Measurements from ENCODE around the gene CNTNAP4.

CNTNAP4 gene

GRCh38 chr16:76309639-76310335, 32.6 kb downstream of the CNTNAP4 start:
- no peak for DNase-seq

DNA sequence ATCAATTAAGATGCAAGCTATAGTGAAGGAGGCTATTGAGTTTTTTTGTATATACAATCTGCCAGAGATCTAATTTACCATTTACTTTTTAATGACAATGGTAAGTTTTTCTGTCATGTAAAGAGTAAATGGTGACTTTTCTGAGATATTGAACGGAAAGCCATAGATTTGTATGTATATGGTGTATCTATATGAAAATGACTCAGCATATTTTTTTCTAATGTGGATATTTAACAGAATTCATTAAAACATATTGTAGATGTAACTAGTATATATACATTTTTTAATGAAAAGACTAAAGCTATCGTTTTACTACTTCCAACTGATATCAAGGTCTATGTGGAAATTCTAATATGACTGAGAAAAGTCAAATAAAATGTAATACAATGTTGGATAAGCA, 34.1 kb downstream of the CNTNAP4 start:
- no peak for DNase-seq

- no peak for DNase-seq
Measured at GRCh38 chr16:76318565-76318964, 41.4 kb downstream of the CNTNAP4 start.

GRCh38 chr16:76329106-76329505, 51.9 kb downstream of the CNTNAP4 start:
- no peak for DNase-seq

DNA sequence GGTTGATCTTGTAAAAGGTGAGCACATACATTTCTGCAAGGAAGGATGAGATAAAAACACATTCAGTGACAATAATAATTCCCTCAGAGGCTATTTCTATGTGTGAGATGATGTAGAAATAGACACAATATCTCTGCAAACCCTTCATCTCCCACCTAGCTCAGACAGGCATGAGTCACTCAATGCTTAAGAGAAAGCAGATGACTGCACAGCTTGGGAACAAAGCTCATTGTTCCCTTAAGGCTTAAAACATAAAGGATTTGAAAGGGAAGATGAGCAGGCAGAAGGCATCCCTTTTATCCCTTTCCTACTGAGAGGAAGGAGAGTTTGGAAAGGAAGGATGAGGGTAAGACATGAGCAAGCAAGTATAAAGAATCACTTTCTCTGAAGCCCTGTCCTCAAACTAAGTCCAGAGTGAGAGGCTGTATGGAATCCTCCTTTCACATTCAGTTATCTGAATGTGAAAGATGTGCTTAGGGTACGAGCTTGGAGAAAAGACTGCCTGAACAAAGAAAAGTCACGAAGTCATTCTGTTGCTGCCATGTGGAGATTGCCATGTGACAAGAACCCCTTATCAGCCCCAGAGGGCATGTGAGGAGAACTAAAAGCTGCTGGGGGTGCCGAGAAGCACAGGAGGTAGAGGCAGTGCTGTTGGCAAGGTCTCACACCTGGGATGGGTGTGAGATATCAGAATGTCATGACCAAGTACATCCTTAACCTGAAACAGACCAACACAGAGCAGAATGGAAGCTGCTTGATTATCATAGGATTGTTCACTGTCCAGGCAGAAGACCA, 58.2 kb downstream of the CNTNAP4 start:
- DNase-seq = no peak

DNA sequence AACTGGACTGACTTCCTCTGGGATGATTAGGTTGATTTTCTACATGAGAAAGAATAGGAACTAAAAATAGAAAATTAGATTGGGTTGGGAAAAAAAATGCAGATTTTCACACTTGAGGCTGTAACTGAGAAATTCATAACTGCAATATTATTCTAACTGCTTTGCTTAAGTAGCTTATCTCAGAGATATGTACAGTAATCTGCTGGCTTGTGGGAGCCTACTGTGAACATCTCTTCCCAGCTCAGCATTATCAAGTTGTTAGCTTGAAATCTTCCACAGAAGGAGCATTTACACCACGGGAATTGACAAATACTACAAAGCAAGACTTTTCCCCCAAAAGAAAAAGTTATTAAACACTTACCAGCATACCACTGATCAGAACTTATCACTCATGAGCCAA, 58.9 kb downstream of the CNTNAP4 start:
- DNase-seq = no peak

- no peak for DNase-seq
Measured at GRCh38 chr16:76338472-76338871, 61.3 kb downstream of the CNTNAP4 start.

GRCh38 chr16:76343769-76344168, 66.6 kb downstream of the CNTNAP4 start:
- DNase-seq = no peak

GRCh38 chr16:76345163-76345661, 68.0 kb downstream of the CNTNAP4 start:
- no peak for DNase-seq

GRCh38 chr16:76346210-76346609, 69.0 kb downstream of the CNTNAP4 start:
- no peak for DNase-seq

DNA sequence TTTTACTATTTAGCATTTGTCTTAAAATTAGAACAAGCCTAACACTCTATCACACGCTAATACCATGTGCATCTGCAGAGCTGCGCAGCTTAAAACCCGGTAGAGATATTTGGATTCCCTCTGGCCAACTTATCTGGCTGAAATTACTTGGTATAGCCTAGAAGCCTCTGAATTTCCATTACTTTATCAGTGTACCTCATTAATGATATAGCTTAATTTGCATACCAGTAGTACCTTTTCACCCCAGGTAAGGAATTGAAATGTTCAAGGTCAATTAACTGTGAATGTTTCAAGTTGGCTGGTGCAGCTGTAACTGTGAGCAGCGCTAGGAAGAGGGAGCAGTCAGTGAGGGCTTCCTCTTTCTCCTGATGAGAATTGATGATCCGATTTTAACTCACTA, 74.2 kb downstream of the CNTNAP4 start:
- no peak for DNase-seq

GRCh38 chr16:76360404-76360803, 83.2 kb downstream of the CNTNAP4 start:
- DNase-seq = no peak

GRCh38 chr16:76370344-76370743, 93.1 kb downstream of the CNTNAP4 start:
- no peak for DNase-seq

DNA sequence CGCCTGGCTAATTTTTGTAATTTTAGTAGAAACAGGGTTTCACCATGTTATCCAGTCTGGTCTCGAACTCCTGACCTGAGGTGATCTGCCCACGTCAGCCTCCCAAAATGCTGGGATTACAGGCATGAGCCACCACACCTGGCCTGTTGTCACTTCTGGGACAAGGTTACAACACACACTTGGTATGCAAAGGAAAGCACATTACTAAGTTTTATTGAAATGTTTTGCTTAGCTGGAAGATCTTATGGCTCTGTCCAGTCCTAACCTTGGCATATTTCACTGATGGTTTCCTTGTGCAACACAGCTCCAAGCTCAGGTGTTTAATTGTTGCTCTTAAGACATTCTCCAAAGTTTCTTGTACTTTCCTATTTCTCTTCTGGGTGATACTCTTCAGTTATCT, 94.2 kb downstream of the CNTNAP4 start:
- DNase-seq = no peak

DNA sequence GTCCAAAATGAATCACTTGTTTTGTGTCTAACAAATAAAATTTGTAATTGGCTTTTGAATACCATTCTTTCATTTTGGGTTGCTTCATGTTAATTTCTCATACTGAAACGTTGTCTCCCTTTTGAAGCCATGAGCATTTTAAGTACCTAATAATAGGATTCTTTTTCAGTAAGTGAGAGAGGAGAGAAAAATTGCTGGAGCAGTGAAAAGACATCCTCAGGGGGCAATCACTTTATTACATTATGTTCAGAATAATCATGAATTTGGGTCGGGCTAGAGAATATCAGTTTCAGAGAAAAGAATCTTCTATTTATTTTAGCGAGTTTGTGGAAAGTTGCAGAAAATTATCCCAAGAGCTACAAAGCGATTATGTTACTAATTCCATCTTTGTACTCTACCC, 96.8 kb downstream of the CNTNAP4 start:
- DNase-seq = no peak

GRCh38 chr16:76376988-76377387, 99.8 kb downstream of the CNTNAP4 start:
- no peak for DNase-seq

- DNase-seq = no peak
Measured at GRCh38 chr16:76378020-76378419, 100.8 kb downstream of the CNTNAP4 start.

GRCh38 chr16:76381096-76381495, 103.9 kb downstream of the CNTNAP4 start:
- no peak for DNase-seq

DNA sequence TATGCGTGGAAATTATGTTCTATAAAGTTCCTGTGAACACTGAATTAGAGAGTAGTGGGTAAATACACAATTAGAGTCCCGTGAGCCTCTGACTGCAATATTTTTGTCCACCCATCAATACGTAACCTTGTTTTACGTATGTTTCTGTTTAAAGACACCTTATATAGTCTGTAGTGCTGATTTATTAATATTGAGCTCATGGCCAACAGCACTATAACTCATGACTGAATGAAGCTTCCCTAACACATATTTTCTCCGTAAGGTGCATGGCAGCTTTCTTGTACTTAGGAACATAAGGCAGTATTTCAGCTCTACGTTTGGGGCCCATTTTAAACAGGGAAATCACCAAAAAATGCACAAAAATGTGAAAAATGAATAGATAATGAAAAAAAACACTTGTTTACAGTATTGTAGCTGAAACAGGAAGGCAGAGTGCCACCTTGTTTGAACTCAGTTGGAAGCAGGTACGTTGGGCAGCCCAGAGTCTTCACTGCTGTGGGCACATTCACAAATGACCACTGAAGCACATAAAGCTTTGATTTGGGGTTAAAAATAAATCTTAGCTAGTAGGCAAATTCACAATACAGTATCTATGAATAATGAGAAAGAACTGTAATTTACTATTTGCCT, 108.5 kb downstream of the CNTNAP4 start:
- no peak for DNase-seq

DNA sequence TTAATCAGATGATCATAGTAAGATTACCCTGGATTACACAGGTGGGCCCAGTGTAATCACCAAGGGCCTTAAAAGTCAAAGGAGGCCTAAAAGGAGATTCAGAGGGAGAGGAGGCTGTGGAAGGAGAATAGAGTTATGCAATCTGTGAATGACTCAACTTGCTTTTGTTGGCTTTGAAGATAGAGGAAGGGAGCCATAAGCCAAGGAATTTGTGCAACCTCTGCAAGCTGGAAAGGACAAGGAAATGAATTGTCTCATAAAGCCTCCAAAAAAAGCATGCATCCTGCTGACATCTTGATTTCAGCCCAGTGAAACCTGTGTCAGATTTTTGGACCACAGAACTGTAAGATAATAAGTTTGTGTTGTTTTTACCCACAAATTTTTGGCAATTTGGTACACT, 109.6 kb downstream of the CNTNAP4 start:
- peak; percentile 8 for DNase-seq

DNA sequence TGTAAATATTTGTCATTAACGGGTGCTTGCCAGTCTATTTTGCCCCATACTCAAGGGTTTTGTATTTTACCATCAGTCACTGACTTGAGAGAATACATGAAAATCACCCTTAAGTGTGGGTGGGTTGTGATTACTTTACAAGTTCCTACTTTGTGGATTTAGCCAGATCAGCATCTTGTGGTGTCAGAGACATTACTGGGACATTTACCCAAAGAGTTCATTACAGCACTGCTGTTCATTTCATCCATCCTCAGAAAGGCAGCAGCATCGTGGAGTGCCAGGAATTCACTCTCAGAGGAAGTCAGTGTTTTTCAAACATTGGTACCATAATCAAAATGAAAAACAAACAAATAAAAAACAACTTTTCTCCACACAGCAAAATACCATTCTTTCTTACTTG, 110.8 kb downstream of the CNTNAP4 start:
- no peak for DNase-seq

DNA sequence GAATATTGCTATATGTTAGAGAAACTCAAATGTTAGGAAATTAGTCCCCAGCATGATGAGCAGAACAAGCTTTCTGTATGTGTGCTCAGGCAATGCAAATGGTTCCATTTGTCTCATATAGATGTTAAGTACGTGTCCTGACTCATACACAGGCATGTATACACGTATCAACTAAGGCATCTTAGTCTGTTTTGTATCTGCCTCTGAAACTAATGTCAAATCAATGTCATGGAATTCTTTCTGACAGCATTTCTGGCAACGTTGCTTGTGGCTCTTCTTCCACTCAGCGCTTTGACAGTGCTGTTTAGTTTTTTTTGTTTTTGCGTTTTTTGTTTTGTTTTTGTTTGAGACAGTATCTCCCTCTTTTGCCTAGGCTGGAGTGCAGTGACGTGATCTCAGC, 111.9 kb downstream of the CNTNAP4 start:
- no peak for DNase-seq

DNA sequence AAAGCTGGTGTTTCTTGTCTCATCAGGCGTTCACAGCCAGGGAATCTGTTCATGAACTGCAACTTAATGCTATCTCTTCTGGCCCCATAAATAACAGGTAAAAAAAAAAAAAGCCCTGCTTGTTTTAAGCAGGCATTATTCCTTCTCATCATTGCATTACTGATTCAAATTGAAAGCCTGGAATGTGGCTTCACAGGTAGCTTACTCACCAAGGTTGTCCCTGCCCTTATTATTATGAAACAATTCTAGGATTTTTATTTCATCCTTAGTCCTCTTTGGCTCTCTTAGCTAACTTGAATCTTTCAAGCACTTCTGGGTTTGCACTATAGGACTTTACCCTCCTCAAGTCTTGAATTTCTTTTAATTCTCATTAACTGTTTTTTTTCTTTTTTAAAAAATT, 113.3 kb downstream of the CNTNAP4 start:
- no peak for DNase-seq

DNA sequence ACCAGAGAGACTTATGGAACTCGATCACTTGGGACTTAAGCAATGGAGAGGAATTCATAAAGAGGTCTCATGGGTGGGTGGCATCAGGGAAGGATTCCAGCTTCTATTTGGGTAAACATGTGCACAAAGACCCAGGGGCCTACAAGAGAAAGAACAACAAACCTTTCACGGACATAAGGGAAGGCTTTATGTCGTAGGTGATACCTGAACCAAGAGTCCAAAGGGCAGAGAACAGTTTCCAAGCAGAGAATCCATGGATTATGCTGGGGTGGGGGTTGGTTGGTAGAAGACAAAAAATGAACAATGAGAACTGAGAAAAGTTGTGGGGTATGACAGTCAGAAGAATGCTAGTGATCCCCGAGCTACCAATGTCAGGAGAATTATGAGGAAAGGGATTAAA, 119.8 kb downstream of the CNTNAP4 start:
- no peak for DNase-seq

Measured in suppressor macrophage treated with lipopolysaccharide for 4 hours (primary cell).